Effector CD8-positive, alpha-beta T cell (primary cell): ENCODE data around the gene LYPD6.
"Not testable (repeated sequence)": the region's sequence is repeated elsewhere in the genome, so short reads cannot be mapped to it uniquely, and the experiment has no call there.

Source experiments
- DNase-seq: peaks from one replicate; lab custom pipeline; 2025; lab: John Stamatoyannopoulos, UW

The LYPD6 gene

DNA sequence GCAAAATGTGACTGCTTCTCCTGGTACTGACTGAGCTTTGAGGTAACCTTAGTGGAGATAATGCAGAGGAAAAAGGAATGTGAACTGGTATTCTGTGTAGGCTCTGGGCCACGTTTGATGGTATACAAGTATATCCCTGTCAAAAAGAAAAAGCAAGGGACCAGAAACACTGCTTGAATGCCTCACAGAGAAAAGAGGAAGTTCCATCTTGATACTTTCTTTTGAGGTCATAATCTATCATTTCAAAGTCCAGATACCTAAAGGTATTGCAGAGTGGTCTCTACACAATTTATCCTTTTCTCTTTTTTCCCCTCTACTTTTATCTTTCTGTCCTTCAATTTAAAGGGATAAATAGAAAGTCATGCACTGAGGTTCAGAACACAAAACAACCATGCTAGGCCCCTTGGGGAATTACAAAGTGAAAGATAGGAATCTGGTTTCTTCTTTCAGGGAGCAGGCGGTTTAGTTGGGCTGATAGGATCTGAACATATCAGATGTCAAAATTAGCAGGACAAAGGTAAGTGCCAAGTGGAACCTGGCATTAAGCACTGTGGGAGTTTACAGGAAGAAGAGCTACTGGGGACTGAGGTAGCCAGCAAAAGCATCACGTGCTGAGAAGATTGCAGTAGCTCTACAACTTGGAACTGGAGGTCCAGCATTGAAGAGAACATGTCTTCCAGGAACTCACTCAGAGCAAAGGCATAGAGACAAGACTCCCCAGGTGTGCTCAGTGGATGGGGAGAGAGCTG is 121.2 kb downstream of the LYPD6 start:
- DNase-seq, result no peak

DNA sequence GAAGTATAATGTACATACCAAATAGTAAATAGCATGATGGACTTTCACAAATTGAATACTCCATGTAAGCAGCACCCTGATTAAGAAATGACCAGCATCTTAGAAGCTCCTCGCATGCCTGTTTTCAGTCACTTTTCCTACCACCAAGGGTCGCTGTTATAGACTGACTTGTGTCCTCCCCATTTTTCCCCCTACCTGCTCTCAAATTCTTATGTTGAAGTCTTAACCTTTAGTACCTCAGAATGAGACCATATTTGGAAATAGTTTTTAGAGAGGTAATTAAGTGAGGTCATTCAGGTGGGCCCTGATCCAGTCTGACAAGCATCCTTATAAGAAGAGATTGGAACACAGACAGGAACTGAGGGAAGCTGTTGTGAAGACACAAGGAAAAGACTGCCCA is 125.9 kb downstream of the LYPD6 start:
- DNase-seq, result no peak

- no peak for DNase-seq
Observed at GRCh38 chr2:149458502-149458901, 128.1 kb downstream of the LYPD6 start.

- no peak for DNase-seq
Observed at GRCh38 chr2:149463328-149464002, 133.1 kb downstream of the LYPD6 start.

DNA sequence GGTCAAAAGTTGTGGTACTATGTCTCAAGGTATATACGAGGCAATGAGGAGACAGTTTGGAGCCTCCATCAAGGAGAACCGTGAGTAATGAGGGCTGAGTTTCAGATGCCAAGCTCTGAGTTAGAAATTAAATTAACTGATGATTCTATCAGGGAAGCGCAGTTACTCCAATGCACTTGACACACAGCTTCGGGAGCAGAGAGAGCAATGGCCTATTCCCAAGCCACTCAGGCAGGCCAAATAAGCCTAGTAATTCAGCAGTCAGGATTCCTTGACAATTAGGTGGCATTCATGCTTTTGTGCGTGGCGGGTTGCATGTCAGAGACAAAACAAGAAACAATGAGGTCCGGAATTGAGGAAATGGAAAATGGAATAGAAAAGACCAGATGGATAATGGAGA is 134.0 kb downstream of the LYPD6 start:
- no peak for DNase-seq

GRCh38 chr2:149465873-149466272 is 135.5 kb downstream of the LYPD6 start:
- no peak for DNase-seq

DNA sequence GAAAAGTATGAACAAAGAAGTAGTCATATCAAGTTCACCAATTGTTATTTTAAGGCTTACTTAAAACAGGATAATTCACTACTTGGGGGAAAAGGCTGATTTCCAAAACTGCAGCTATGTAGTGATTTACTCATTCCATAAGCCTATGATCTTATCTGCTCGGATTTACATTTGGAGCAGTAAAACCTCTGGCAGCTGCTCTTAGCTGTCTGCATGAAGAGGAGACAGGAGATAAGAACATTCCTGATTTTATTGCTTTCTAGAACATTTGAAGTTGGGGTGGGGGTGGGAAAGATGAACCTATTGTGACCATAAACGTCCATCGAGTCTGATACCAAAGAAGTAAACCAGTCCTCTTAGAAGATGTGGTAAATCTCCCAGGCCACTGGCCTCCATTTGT is 136.2 kb downstream of the LYPD6 start:
- DNase-seq, result no peak

GRCh38 chr2:149467436-149467835 is 137.0 kb downstream of the LYPD6 start:
- DNase-seq, result no peak

- DNase-seq, result no peak
Observed at GRCh38 chr2:149468636-149469035, 138.2 kb downstream of the LYPD6 start.

DNA sequence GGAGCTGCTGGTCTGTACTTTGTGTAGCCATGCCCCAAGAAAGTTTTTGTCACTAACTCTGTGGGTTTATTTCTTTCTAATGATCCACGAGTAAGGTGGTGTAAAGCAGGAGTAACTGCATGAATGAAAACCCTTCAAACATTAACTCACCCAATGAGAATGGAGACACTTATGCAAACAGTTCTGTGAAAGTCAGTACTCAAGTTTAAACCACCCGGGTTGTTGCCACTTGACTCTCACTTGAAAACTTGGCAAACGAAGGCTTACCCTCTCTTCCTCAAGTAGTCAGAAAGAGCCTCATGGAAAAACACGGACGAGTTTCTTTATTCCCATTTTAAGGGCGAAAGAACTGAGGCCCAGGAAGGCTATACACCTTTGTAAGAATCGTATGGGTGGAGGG is 139.7 kb downstream of the LYPD6 start:
- no peak for DNase-seq

GRCh38 chr2:149472413-149472812 is 142.0 kb downstream of the LYPD6 start:
- DNase-seq, result no peak

GRCh38 chr2:149473068-149473467 is 142.7 kb downstream of the LYPD6 start:
- DNase-seq, result no peak

DNA sequence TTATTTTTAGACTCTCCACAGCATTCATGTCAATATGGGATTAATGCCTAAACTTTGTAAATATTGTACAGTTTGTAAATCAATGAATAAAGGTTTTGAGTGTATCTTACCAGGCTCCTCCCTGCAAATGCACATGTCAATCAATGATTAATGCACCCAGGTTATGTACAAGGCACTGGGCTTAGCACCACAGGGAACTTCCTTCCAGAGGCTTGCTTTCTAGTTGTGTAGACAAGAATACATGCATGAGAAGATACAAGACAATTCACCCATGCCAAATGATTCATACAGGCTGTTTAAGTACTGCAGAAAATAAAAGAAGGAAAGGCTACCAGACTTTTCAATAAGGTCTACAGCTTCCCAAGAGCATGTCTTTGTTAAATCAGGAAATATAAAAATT is 143.1 kb downstream of the LYPD6 start:
- no peak for DNase-seq

DNA sequence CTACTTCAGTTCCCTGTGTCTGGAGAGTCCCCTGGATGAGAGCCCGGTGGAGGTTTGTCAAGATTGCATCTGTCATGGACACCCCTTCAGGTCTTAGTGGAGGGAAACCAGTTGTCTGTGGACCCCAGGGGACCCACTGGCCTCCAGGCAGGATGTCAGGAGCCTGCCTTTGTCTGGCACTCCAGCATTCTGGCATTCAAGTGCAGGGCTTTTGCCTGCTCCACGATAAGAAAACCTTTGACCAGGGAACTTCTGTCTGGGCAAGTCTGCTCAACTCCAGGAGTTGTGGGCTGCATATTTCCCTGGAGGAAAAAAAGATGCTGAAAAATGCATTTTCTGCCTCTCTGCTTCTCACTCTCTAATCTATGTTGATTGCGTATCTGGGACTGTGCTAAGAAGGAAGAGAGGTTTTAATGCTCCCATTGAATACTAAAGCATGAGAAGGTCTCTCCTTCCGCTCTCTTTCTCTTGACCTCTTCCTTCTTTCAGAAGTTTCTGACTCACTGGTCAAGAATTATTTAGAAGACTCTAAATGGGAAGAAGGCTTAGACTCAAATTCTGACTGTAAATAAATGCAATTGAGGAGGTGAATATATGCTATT is 152.7 kb downstream of the LYPD6 start:
- DNase-seq, result no peak

DNA sequence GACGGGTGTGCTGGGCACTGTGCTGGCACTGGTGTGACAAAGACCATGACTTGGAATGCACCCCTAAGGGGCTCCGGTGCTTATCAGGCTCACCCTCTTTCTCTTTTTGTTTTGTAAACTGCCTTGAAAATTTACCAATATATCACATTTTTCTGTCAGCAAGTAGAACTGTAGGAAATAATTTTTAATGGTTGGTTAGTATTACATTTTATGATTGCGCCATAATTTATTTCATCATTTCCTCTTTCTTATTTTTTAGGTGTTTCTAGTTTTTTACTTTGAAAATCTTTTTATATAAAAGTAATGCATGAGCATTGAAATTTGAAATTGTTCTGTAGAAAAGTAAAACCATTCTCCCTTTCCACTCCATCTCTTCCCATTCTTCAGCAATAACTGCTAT is 156.3 kb downstream of the LYPD6 start:
- DNase-seq, result no peak

GRCh38 chr2:149487189-149487588 is 156.8 kb downstream of the LYPD6 start:
- no peak for DNase-seq

DNA sequence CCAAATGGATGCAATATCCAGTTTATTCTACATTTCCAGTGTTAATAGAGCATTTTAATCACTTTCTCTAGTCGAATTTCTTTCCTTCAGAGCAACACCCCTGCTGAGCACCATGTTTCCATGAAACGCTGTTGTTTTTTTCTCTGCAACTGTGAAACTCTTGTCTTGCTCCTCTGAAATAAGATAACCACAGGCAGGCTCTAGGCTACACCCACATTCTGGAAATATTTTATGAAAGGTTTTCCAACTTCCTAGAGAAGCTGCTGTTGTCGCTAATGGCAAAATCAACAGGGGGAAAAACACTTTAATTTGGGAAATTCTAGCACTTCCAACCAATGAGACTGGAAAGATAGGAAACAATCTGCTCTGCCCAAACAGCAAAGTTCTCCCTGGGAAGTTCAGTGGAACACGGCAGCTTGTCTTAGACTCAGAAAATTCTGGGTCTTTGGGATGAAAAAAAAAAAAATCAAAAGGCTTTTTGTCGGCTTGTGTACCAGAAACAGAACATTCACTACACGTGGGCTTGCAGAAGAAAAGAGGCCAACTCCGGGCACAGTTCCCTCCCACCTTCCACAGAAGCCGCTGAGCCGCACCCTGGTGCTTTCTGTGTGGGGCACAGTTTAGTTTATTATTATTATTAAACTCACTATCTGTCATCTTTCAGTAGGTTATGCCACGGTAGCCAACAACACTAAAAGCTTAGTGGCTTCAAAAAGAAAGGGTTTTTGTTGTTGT is 158.5 kb downstream of the LYPD6 start:
- no peak for DNase-seq

GRCh38 chr2:149489452-149489851 is 159.1 kb downstream of the LYPD6 start:
- DNase-seq, result no peak

DNA sequence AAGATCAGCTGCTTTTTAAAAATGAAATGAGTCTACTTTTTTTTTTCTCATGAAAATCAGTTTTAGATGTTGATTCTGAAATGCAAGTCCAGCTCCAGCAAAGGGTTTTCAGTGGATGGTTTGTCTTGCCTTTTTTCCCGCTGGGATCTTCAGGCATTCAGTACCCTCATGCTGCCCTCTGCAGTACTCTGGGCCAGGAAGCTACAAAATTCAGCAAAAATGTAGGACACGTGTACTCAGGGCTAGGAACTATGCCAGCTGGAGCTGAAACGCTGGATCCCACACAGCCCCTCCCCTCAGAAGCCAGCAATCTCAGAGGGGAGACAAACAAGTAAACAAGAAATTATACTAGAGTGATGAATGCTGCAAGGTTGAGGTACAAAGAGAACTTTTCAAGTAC is 159.9 kb downstream of the LYPD6 start:
- DNase-seq, result no peak

GRCh38 chr2:149492923-149493322 is 162.5 kb downstream of the LYPD6 start:
- no peak for DNase-seq

DNA sequence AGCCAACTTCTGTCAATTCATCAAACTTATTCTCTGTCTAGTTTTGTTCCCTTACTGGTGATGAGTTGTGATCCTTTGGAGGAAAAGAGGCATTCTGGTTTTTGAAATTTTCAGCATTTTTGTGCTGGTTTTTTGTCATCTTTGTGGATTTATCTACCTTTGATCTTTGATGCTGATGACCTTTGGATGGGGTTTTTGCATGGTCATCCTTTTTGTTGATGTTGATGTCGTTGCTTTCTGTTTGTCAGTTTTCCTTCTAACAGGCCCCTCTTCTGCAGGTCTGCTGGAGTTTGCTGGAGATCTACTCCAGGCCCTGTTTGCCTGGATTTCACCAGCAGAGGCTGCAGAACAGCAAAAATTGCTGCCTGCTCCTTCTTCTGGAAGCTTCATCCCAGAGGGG is 168.8 kb downstream of the LYPD6 start:
- not testable (repeated sequence) for DNase-seq

GRCh38 chr2:149506808-149507207 is 176.4 kb downstream of the LYPD6 start:
- not testable (repeated sequence) for DNase-seq

DNA sequence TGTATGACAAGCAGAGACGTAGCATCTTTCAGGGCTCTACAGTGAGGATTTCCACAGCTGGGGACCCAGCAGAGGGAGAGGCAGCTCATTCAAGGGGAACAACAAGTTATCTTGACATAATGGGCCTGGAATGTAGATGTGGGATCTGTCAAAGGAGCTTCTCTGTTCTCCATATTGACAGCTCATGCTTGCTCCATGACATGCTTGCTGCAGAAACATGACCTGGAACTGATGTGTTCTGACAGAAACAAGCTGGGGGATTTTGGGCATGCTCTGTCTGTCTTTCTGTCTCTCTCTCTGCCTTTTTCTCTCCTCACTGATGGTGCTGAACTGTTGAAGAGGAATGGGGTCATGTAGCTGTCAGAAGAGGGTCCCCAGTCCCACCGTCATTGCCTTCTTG is 177.6 kb downstream of the LYPD6 start:
- no peak for DNase-seq
